SH-SY5Y (cell line): ENCODE results near the gene DNA2.

ENCODE experiments used
- GATA2 ChIP-seq: IDR thresholded peaks from 2 replicates; pipeline ENCODE4 v1.6.1; 2011; ENCODE audit warnings: mild to moderate bottlenecking, low read depth, low read length
- GATA3 ChIP-seq: IDR thresholded peaks from 2 replicates; pipeline ENCODE4 v1.6.1; 2011; ENCODE audit warnings: low read depth, mild to moderate bottlenecking, low read length, moderate library complexity

- TF ChIP-seq GATA2 (no peak), GATA3 (no peak)
These were observed 107.5 kb downstream of the DNA2 start for GRCh38 chr10:68364101-68364886.
